ENCODE data around the gene FAM120B. TPM values are rescaled to one million over a fixed set of nuclear protein-coding genes. Genes with fewer than 3 reads are reported as not detected.

Gene FAM120B
- total RNA-seq, 1 donor from 2014 or later, result 32.8 TPM

DNA sequence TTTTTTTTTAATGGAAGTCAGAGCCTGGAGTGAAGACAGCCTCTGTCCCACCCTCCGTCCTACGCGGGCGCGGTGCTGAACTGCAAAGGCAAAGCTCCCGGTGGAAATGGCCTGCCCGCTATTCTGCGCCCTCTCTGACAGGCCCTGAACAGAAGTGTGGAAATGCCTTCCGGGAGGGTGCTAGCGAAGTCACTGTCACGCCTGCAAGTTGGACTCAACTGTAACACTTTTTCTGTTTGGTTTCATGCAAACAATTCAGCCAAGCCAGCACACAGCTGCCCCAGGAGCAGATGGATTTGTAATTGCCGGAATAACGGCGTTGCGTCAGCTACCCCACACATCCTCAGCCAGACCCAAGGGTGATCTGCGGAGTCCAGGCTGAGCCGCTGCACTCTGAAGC, 138.9 kb downstream of the FAM120B start:
- peak; percentile 83 for DNase-seq

DNA sequence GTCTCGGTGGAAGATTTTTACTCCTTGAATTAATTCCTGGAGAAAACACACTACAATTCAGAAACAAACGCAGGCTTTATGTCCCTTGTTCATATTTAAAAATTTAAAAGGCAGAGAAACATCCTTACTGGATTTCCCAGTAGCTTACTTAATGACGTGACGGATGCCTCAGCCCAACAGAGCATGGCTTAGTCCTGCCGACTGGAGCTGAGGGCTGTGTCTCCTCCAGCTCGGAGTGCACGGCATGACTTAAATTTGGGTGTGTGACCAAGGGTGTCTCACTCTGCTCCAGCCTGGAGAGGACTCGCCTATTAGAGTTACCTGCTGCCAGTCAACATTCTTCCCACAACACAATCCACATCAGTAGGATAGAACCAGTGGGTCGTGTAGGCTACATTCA, 139.4 kb downstream of the FAM120B start:
- no peak for DNase-seq

DNA sequence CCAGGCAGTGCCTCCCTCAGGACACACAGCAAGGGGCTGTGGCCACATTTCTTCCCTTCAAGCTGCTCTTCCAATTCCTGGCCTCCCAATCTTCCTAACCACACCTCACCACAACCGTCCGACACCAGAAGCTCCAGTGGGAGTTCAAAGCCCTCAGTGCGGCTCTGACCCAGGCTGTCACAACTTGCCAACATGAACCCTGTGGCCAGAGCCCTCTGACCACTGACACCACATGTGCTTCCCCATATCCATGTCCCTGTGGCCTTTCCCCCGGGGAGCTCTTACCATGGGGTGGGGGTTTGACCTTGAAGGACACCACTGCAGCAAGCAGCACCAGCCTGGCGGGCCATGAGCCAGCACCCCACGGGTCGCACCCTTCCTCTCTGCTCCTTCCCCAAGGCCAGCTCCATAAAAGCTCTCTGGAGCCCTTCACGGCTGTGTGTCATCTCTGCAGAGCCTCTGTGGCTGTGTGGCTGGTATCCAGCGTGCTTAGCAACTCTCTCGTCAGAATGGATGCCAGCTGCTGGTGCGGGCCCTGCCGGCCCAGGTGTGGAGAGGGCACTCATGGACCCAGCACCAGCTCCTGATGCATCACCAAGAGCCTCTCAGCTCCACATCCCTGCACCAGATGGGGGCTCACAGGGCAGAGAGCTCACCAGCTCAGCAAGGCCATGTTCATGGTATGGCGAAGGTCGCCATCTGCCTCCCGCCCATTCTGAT, 140.4 kb downstream of the FAM120B start:
- DNase-seq, result no peak

DNA sequence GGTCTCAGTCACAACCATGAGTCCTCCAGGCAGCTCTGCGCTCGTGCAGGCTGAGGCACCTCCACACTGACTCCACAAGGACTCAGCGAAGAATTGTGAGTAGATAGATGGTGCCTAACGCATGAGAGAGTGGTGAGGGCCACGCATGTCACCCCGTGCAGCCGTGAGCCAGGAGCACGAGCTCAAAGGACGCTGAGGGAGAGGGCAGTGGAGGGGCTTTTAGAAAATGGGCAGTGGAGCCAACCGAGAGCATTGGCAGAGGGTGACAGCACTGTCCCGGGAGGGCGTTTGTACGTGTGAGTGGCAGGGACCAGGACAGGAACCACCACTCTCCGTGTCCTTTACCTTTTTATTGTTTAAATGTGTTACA, 141.0 kb downstream of the FAM120B start:
- DNase-seq, result no peak

DNA sequence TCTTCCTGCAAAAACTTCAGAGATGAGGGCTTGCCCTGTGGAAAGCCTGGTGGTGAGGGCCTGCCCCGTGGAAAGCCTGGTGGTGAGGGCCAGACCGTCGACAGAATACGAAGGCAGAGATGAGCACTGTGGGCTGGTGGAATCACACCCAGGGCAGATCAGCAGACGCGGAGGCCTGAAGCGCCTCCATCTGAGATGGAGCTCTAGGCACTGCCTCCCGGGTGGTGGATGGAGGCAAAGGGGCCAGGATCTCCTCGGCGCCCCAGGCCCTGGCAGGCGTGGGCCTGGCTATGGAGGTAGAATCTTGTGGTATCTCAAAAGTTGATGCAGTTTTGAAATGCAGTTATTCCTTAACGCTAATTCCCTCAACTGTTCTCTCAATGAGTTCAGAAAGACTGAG, 141.8 kb downstream of the FAM120B start:
- no peak for DNase-seq

DNA sequence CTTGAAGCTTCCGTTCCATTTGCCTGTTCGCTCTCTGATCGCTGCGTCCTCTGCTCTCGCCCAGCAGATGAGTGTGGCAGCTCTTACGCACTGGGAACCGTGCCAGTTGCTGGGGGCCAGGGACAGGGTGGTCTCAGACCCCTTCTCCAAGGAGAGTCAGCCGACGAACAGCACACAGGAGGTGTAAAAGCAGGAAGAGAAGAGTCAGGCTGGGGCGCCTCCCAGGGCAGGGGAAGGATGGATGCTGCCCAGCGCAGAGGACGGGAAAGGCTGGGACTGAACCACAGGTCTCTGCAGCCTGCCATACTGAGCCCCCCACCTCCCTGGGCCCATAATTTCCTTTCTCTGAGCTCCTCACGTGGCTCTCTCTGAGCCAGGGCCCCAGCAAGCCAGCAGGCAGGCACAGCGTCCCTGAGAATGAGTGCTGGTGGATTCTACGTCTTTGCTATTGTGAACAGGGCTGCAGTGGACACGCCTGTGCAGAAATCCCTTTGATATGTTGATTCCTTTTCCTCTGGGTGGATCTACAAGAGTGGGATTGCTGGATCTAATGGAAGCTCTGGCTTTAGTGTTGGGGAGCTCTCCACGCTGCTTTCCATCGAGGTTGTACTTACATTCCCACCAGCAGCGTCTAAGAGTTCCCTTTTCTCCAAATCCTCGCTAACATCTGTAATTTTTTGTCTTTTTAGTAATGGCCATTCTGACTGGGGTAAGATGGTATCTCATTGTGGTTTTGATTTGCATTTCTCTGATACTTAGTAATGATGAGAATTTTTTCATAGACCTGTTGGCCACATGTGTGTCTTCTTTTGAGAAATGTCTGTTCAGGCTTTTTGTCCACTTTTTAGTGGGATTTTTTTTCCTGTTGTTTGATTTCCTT, 142.4 kb downstream of the FAM120B start:
- no peak for DNase-seq

DNA sequence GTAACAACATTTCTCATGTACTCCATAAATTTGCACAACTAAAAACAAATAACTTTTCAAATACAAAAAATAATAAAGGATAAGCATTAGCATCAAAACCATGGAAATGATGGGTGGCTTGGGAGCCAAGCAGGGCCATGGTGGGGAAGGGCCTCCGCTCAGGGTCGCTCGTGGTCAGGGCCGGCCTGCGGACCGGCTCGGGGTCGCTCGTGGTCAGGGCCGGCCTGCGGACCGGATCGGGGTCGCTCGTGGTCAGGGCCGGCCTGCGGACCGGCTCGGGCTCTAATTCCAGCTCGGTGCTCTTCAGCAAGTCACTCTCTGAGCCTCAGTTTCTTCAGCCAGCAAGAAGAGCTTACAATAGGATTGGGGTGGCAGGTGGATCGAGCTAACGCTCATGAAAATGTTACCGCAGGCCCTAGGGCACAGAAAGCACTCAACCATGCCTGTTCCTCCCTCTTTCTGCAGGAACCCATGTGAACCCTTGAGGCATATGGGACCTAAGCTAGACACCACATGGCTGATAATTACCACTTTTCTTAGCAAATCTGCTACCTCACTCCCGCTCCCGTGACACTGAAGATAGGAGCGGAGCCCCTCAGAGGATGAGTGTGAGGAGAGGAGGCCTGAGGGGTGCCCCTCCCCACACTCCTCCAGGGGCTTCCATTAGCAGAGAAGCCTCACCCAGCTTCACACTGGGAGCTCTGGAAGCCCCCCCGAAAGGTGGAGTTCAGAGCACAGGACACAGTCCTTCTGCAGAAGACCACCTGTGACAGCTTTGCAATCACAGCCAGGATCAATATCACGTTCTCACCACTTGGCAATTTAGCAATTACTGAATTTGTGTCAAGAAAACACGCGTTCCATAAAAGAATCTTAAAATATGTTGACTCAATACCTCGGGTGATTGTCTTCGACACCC, 143.5 kb downstream of the FAM120B start:
- no peak for DNase-seq

DNA sequence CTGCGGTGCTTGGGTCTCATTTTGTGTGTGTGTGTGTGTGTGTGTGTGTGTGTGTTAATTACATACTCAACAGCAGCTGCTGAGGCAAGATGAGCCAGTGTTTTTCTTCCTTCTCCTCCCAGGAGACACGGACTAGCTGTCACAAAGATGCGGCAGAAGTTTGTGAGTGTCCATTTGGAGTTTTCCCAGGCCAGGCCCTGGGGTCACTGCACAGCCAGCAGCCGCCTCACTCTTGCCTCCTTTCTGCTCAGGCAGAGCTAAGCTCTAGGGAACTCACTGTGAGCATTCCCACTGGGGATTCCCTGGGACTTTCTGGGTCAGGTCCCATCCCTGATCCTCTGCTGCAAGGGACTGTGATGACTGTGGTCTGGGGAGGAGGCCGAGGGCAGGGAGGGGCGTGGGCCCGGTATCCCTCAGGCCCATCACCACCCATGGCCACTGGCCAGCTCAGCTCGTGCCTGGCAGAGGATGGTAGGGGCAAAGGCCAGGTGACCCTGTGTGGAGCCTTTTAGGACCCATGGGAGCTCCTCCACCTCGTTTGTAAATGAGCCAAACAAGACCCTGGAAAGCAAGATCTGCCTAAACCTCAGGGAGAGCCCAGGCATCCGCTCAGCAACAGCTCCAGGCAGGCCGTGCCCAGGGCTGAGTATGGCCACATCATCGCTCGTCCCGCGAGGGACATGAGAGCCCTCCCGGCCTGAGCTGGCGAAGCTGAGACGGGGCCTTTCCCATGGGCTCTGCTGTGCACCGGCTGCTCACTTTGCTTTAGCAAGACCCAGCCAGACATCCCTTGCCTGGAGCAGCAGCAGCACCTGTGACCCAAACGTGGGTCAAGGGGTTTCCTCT, 144.6 kb downstream of the FAM120B start:
- DNase-seq, result peak; percentile 72

DNA sequence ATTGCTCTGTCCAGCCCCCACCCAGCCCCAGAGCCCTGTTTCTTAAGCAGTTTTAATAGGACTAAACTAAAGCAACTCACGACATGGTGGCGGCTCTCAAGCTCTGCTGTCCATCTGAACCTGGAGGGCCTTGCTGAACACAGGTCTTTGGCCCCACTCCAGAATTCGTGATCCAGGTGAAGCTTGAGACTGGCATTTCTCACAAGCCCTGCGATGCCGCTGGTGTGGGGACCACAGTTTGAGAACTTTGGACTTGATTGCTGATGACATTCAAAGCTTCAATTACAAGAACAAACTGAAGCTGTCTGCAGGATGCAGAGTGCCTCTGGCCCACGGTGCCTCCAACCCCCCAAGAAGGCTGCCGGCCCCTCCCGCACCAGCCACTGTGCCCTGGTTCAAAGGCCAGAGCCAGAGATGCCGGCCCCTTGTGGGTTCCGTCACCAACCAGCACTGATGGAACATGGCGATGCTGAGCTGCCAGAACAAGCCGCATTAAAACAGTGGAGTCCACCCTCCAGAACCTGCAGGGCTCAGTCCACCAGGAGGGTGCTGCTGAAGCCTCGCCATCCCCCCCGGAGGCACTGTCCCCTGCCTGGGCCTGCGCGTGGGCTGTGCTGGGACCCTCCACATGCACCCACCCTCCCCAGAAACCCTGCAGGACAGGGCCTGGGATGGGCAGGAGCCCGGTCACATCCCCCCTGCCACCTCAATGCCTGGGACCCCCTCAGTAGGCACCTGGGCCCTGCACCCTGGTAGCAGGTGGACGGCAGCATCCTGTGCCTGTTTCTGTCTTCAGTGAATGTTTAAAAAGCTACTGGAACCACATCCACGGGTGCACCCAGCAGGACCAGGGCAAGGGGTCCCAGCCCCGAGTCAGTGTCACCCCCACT, 145.4 kb downstream of the FAM120B start:
- no peak for DNase-seq

DNA sequence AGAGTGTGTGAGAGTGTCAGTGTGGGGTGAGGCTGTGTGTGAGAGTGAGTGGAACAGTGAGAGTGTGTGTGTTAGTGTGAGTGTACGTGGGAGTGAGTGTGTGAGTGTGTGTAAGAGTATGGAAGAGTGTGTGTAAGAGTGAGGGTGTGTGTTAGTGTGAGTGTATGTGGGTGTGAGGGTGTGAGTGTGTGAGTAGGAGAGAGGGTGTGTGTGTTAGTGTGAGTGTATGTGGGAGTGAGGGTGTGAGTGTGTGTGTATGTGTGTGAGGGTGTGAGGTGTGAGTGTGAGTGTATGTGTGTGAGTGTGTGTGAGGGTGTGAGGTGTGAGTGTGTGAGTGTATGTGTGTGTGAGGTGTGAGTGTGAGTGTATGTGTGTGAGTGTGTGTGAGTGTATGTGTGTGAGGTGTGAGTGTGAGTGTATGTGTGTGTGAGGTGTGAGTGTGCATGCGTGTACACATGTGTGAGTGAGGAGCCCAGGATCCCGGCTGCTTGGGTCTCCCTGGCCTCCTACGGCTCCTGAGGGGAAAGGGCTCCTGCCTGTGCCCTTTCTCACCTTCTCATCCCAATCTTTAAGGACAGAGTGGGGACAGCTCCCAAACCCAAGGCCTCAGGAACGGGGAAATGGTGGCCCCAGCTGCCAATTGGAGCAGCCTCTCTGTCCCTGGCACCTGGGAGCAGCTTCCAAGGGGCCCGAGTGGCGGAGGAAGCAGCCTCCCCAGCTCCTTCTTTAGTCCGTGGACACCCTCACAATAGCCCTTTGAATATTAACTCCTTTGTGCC, 146.4 kb downstream of the FAM120B start:
- DNase-seq, result no peak

DNA sequence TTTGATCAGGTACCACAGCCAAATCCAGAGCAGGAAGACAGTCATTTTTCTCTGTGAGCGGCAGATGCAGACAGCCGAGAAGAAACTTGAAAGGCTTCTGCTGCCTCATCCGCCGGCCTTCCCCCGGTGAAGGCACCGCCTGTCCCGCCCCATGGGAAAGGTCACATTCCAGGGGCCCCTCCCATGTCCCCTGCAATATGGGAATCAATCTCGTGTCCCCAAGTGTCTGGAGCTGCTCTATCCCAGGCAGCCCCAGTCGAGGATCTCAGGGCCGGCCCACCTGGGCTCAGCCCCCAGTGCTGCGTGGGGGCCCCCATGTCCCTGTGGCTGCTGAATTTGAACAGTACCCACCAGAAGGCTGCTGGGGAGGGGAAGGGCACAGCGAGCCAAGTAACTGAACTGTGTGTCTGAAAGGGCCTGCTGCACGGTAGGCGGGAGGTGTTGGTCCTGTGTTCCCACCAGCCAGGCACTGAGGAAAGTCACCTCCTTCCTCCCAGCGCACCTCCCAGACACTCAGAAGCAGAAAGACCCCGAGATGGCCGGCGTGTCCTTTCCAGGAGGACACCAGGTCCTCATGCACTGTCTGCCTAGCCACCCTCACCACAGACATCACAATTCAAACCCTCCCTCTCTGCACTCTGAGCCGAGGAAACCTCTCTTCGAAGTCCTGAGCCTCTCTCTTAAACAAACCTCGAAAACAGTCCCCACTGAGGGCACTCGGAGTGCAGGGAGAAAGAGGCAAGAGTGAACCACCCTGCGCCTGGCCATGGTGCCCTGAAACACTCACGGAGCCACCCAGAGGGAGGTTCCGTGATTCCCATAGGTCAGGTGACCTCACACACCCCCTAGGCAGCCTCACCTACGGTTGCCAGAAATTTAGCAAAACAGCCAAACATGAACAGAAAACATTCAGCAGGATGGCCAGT, 147.3 kb downstream of the FAM120B start:
- DNase-seq, result no peak

DNA sequence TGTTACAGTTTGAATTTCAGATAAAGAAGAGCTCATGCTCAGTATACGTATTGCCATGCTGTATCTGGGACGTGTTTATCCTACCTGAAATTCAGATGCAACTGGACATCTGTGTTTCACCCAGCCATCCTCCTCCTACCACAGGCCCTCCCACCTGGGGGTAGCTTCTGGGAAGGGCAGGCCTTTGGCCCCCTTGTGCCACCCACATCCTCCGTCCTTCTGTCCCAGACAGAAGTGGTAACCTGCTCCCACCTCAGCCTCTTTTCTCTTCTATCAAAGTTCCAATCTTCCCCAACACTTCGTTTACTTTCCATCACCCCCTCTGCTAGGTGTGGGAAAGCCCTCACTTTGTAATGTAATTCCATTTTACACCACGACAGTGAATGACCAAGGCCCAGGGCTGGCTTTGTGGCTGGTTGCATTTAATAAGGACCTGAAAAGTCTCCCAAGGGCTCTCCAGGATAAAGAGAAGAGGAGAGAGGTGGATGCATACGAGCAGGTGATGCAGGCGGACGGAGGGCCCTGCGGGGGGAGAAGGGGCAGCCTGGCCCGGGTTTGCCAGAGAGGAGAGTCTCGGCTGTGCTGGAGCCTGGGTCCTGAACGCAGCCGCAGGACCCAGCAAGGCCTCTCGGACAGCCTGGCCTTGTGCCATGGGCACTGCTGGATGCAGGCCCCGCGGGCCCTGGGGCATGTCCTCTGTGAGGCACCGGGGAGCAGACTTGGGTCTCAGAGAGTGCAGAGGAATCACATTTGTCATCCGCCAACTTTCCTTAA, 148.1 kb downstream of the FAM120B start:
- DNase-seq, result no peak

DNA sequence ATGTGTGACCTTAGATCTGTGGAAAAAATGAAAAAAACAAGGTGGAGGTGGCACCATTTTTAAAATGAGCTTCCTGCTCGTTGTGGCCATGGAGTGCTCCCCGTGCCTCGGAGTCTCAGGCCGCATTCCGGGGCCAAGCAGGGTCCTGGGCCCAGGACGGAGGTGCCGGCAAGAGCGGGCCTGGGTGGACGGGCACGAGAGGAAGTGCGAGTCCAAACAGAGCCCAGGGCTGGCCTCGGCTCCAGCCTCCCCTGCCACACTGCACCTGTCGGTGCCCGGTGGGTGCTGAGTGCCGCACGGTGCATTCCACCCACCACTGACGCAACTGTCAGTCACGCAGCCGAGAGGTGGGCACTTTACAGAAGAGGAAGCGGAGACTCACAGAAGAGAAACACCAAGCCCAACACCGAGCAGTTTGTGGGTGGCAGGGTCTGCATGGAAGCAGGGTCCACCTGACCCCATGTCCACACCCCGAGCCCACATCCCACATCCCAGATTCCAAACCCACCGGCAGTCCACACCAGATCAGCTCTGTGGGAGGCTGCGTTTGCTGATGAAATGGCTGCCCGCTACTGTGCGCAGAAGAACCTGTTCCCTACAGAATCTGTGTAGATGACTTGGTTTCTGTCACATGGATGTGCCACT, 148.9 kb downstream of the FAM120B start:
- no peak for DNase-seq

DNA sequence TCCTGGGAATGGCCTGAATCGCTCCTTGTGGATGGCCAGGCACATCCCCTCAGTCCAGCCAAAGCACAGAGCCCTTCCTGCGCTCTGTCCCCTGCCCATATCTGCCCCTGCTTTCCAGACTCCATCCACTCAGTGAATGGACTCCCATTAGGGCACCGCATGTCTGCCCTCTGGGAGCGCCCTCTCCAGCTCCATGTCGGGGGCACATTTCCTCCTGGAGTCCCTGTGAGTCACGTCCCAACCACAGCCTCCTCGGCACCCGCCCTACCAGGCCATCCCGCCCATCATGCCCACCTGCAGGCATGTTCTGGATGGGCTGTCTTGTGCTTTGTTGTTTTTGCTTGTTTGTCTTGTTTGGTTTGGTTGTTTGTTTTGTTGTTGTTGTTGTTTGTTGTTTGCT, 149.8 kb downstream of the FAM120B start:
- no peak for DNase-seq
